Liver (tissue), 9 donors: ENCODE results near the gene PEAK1. TPM values are rescaled to one million over a fixed set of nuclear protein-coding genes. Genes with fewer than 3 reads are reported as not detected.

Experiments used
- DNase-seq: peaks from one replicate; pipeline ENCODE4 v3.0.0-alpha.2; 2017; ENCODE audit warnings: low spot score
- H3K27ac ChIP-seq, 2 donors: one replicate each; pipeline ENCODE4 v1.7.0; 2013; ENCODE audit warnings: inconsistent platforms in 2 of 2, low read length in 2 of 2, control low read depth in 1 of 2, low read depth in 1 of 2, mild to moderate bottlenecking in 1 of 2
- H3K27me3 ChIP-seq, 4 donors: one replicate each; pipeline versions ENCODE4 v1.6.1 to v1.7.0; 2013; ENCODE audit warnings: low read length in 3 of 4, inconsistent platforms in 1 of 4, mild to moderate bottlenecking in 1 of 4, moderate library complexity in 1 of 4; ENCODE audit not compliant: control insufficient read depth in 4 of 4, insufficient read depth in 4 of 4
- H3K36me3 ChIP-seq, 4 donors: one replicate each; pipeline versions ENCODE4 v1.6.1 to v1.7.0; 2013; ENCODE audit warnings: low read length in 3 of 4, mild to moderate bottlenecking in 3 of 4, low read depth in 1 of 4, moderate library complexity in 1 of 4; ENCODE audit not compliant: control insufficient read depth in 4 of 4, insufficient read depth in 3 of 4
- H3K4me1 ChIP-seq, 4 donors: one replicate each; pipeline versions ENCODE4 v1.6.1 to v1.7.0; 2013; ENCODE audit warnings: low read length in 3 of 4, mild to moderate bottlenecking in 3 of 4, moderate library complexity in 1 of 4; ENCODE audit not compliant: control insufficient read depth in 4 of 4, insufficient read depth in 4 of 4
- H3K4me3 ChIP-seq, 3 donors: one replicate each; pipeline versions ENCODE4 v1.6.1 to v1.7.0; 2013; ENCODE audit warnings: low read length in 3 of 3, control low read depth in 1 of 3, low read depth in 1 of 3, mild to moderate bottlenecking in 1 of 3
- H3K9ac ChIP-seq, 2 donors: one replicate each; pipeline ENCODE4 v1.7.0; 2013; ENCODE audit warnings: low read length in 2 of 2, mild to moderate bottlenecking in 2 of 2, moderate library complexity in 2 of 2, control low read depth in 1 of 2, low read depth in 1 of 2
- H3K9me3 ChIP-seq, 4 donors: one replicate each; pipeline versions ENCODE4 v1.6.1 to v1.7.0; 2013; ENCODE audit warnings: low read length in 3 of 4; ENCODE audit not compliant: control insufficient read depth in 4 of 4
- ATF3 ChIP-seq: IDR thresholded peaks from 2 replicates; pipeline ENCODE4 v1.6.1; 2016; ENCODE audit warnings: antibody characterized with exemption
- CTCF ChIP-seq: fragments of 150-350 bp; IDR thresholded peaks from 2 replicates; pipeline ENCODE4 v1.5.1; 2017; ENCODE audit warnings: improper control_type of control experiment, low read depth, low read length; ENCODE audit not compliant: missing input control
- EGR1 ChIP-seq, 2 donors: IDR thresholded peaks; 2 replicates each; pipeline ENCODE4 v1.6.1; 2016 to 2018; ENCODE audit warnings: antibody characterized with exemption in 2 of 2, low read depth in 2 of 2
- FOXA1 ChIP-seq: IDR thresholded peaks from 2 replicates; pipeline ENCODE4 v1.6.1; 2016; ENCODE audit warnings: antibody characterized with exemption
- FOXA2 ChIP-seq: IDR thresholded peaks from 2 replicates; pipeline ENCODE4 v1.6.1; 2016; ENCODE audit warnings: antibody characterized with exemption
- GABPA ChIP-seq, 2 donors: IDR thresholded peaks in 1 of 2; conservative IDR thresholded peaks in 1 of 2; 2 replicates each; pipeline ENCODE4 v1.6.1; 2016; ENCODE audit warnings: antibody characterized with exemption in 2 of 2, mild to moderate bottlenecking in 1 of 2, moderate library complexity in 1 of 2
- HNF4A ChIP-seq, 2 donors: conservative IDR thresholded peaks; 2 replicates each; pipeline ENCODE4 v1.6.1; 2016; ENCODE audit warnings: antibody characterized with exemption in 2 of 2, mild to moderate bottlenecking in 2 of 2
- HNF4G ChIP-seq: IDR thresholded peaks from 2 replicates; pipeline ENCODE4 v1.6.1; 2016; ENCODE audit warnings: antibody characterized with exemption
- JUND ChIP-seq, 2 donors: IDR thresholded peaks; 2 replicates each; pipeline ENCODE4 v1.6.1; 2016; ENCODE audit warnings: antibody characterized with exemption in 2 of 2
- MAX ChIP-seq: IDR thresholded peaks from 2 replicates; pipeline ENCODE4 v1.6.1; 2016; ENCODE audit warnings: antibody characterized with exemption
- NR2F2 ChIP-seq: IDR thresholded peaks from 2 replicates; pipeline ENCODE4 v1.6.1; 2016; ENCODE audit warnings: antibody characterized with exemption
- RAD21 ChIP-seq, 2 donors: IDR thresholded peaks; 2 replicates each; pipeline ENCODE4 v1.6.1; 2016; ENCODE audit warnings: antibody characterized with exemption in 2 of 2, mild to moderate bottlenecking in 2 of 2
- REST ChIP-seq: IDR thresholded peaks from 2 replicates; pipeline ENCODE4 v1.6.1; 2016; ENCODE audit warnings: antibody characterized with exemption, mild to moderate bottlenecking
- RXRA ChIP-seq, 2 donors: IDR thresholded peaks; 2 replicates each; pipeline ENCODE4 v1.6.1; 2017 to 2018; ENCODE audit warnings: antibody characterized with exemption in 2 of 2, mild to moderate bottlenecking in 1 of 2
- SP1 ChIP-seq: IDR thresholded peaks from 2 replicates; pipeline ENCODE4 v1.6.1; 2018; ENCODE audit warnings: antibody characterized with exemption, mild to moderate bottlenecking
- TAF1 ChIP-seq: conservative IDR thresholded peaks from 2 replicates; pipeline ENCODE4 v1.6.1; 2016; ENCODE audit warnings: antibody characterized with exemption, mild to moderate bottlenecking
- YY1 ChIP-seq: IDR thresholded peaks from 2 replicates; pipeline ENCODE4 v1.6.1; 2016; ENCODE audit warnings: antibody characterized with exemption, mild to moderate bottlenecking
- ZBTB33 ChIP-seq: IDR thresholded peaks from 2 replicates; pipeline ENCODE4 v1.6.1; 2016; ENCODE audit warnings: antibody characterized with exemption
- WGBS: extraction: QIAGEN DNeasy Blood & Tissue Kit; methylation state at CpG from one replicate; pipeline ENCODE4 v1.1.7; 2013; 5-methylcytosine and 5-hydroxymethylcytosine counted together
- polyA plus RNA-seq, 2 donors: library from polyadenylated mRNA; stranded (reverse) in 1 of 2; unstranded in 1 of 2; fragments of 200-250 nt in 1 of 2; fragments of >200 nt in 1 of 2; fragmentation: Nextera tagmentation in 1 of 2; extraction: Ambion mirVana in 1 of 2; gene quantifications; one replicate each; pipeline versions ENCODE4 v1.2.1 to v1.2.3, GENCODE V29; 2013 to 2015
- total RNA-seq, 2 donors: library from RNA; depleted of rRNA; stranded (reverse); fragments of >200 nt; gene quantifications; one replicate each; pipeline ENCODE4 v1.2.3, GENCODE V29; 2014
- donor health status: healthy.
- donor health status: healthy.
- donor health status: healthy.
- donor health status: healthy.
- donor health status: healthy.

PEAK1 gene
- total and polyA plus RNA-seq, 4 donors = 1.8 to 14.9 (median 5.8) TPM

GRCh38 chr15:77186594-77187011, 233.3 kb downstream of the PEAK1 start:
- H3K27ac ChIP-seq = peak overlapping the region; percentile 6 to 20
- H3K36me3 ChIP-seq = no peaks in the 10 kb centered on the region
- no peaks in the 10 kb centered on the region for H3K9me3 ChIP-seq
- TF ChIP-seq ATF3 (no peak), CTCF (peak; percentile 45), NR2F2 (no peak), GABPA (IDR thresholded peaks at IDR 0.05 in 1 of 2, conservative IDR thresholded peaks at IDR 0.05 in 1 of 2) (no peak), HNF4A (conservative IDR thresholded peaks at IDR 0.05) (no peak), MAX (peak; percentile 23), RXRA (IDR thresholded peaks at IDR 0.05) (no peak), FOXA1 (no peak), HNF4G (no peak), JUND (IDR thresholded peaks at IDR 0.05) (no peak), REST (no peak), RAD21 (IDR thresholded peaks at IDR 0.05) (peak; percentile 79 to 85), SP1 (no peak), YY1 (no peak), ZBTB33 (no peak), TAF1 (no peak), FOXA2 (no peak), EGR1 (IDR thresholded peaks at IDR 0.05; ENCODE audit: low read depth in 2 of 2) (no peak)
- DNase-seq = no peak
- peaks cover 0 to 8% (median 4%) of the 10 kb centered on the region in 4 donors for H3K4me1 ChIP-seq
- H3K4me3 ChIP-seq = no peak overlapping the region
- no peaks in the 10 kb centered on the region for H3K27me3 ChIP-seq
- peak overlapping the region in 1 of 2 donors; percentile 50 for H3K9ac ChIP-seq
- WGBS = 42% methylated on average over 3 of the region's 3 CpGs
